A549 (cell line): Measurements from ENCODE around the gene TTC21A. TPM values are rescaled to one million over a fixed set of nuclear protein-coding genes. Genes with fewer than 3 reads are reported as not detected.
"Not testable (repeated sequence)": the region's sequence is repeated elsewhere in the genome, so short reads cannot be mapped to it uniquely, and the experiment has no call there.

Experiments used
- ATAC-seq, 2 experiments: fragments of 200-7000 bp in 1 of 2; fragments of >200 bp in 1 of 2; cut with Nextera tagmentation in 1 of 2; cut with Tn5 transposase in 1 of 2; 3 replicates each; pipeline versions ENCODE4 v1.8.0 to v1.9.1; 2018 to 2020; ENCODE audit warnings: mild to moderate bottlenecking in 1 of 2, moderate library complexity in 1 of 2
- CTCF ChIA-PET: fragments of 300-600 bp; sonication (Branson Sonifier 250); formaldehyde crosslinking; extraction: SDS; loops from one replicate; lab custom pipeline; 2021; ENCODE audit warnings: antibody characterized with exemption, inconsistent platforms; lab: Yijun Ruan, JAX
- POLR2A ChIA-PET: fragments of 350-600 bp; formaldehyde crosslinking; extraction: SDS; loops from one replicate; lab custom pipeline; 2021; ENCODE audit warnings: antibody characterized with exemption, inconsistent platforms; lab: Yijun Ruan, JAX
- DNase-seq, 2 experiments: peaks; one replicate each; pipeline versions ENCODE4 v3.0.0 to v3.0.0-alpha.2; 2011 to 2016; ENCODE audit warnings: low read depth in 1 of 2, low spot score in 1 of 2
- FAIRE-seq: peaks from 2 replicates; lab custom pipeline; 2011; peaks lifted over from hg19 to GRCh38; lab: Jason Lieb, UNC
- H3K27ac ChIP-seq, 2 experiments: fragments of >200 bp; sonication (Bioruptor Twin); formaldehyde crosslinking; 3 replicates each; pipeline ENCODE4 v1.5.1; 2016 to 2017
- H3K4me1 ChIP-seq: fragments of >200 bp; sonication (Bioruptor Twin); formaldehyde crosslinking; 3 replicates; pipeline ENCODE4 v1.6.1; 2016
- H3K4me2 ChIP-seq: fragments of >200 bp; sonication (Bioruptor Twin); formaldehyde crosslinking; 3 replicates; pipeline ENCODE4 v1.6.1; 2016
- H3K4me3 ChIP-seq: fragments of >200 bp; sonication (Bioruptor Twin); formaldehyde crosslinking; 3 replicates; pipeline ENCODE4 v1.5.1; 2016
- H3K9me3 ChIP-seq: fragments of >200 bp; sonication (Bioruptor Twin); formaldehyde crosslinking; 3 replicates; pipeline ENCODE4 v1.6.1; 2016
- CEBPB ChIP-seq, 2 experiments: fragments of >200 bp in 1 of 2; sonication (Bioruptor Twin) in 1 of 2; formaldehyde crosslinking in 1 of 2; IDR thresholded peaks; 2 replicates each; pipeline ENCODE4 v1.6.1; 2012 to 2016
- EHF ChIP-seq: fragments of 250-450 bp; sonication (Bioruptor Pico); IDR thresholded peaks from 2 replicates; pipeline ENCODE4 v1.5.0; 2020; ENCODE audit warnings: mild to moderate bottlenecking
- ESRRA ChIP-seq: fragments of 150-350 bp; IDR thresholded peaks from 2 replicates; pipeline ENCODE4 v1.6.1; 2014; ENCODE audit warnings: mild to moderate bottlenecking, low read length, borderline replicate concordance
- HDAC2 ChIP-seq: fragments of 200-600 bp; sonication (generic); IDR thresholded peaks from 2 replicates; pipeline ENCODE4 v1.6.1; 2016
- HES2 ChIP-seq: fragments of >200 bp; sonication (Bioruptor Twin); formaldehyde crosslinking; IDR thresholded peaks from 2 replicates; pipeline ENCODE4 v1.6.1; 2016
- HOXB13 ChIP-seq: fragments of 250-450 bp; sonication (Bioruptor Pico); IDR thresholded peaks from 2 replicates; pipeline ENCODE4 v1.5.0; 2020; ENCODE audit warnings: low read depth, mild to moderate bottlenecking, moderate library complexity
- JUN ChIP-seq, 2 experiments: fragments of >200 bp; sonication (Bioruptor Twin); formaldehyde crosslinking; IDR thresholded peaks; 2 replicates in 1 of 2; 3 replicates in 1 of 2; pipeline ENCODE4 v1.6.1; 2016 to 2017
- KDM1A ChIP-seq: fragments of 200-600 bp; sonication (generic); IDR thresholded peaks from 2 replicates; pipeline ENCODE4 v1.6.1; 2016; ENCODE audit warnings: low read depth, mild to moderate bottlenecking
- KDM5A ChIP-seq: fragments of 200-600 bp; sonication (generic); IDR thresholded peaks from 2 replicates; pipeline ENCODE4 v1.6.1; 2016; ENCODE audit warnings: antibody characterized with exemption, mild to moderate bottlenecking
- MAFK ChIP-seq: fragments of 450-650 bp; IDR thresholded peaks from 2 replicates; pipeline ENCODE4 v1.6.1; 2014; ENCODE audit not compliant: partially characterized antibody
- MYC ChIP-seq: IDR thresholded peaks from 2 replicates; pipeline ENCODE4 v1.6.1; 2012; ENCODE audit warnings: mild to moderate bottlenecking, inconsistent platforms, low read length, improper control_type of control experiment, borderline replicate concordance
- NPAS2 ChIP-seq: fragments of 250-450 bp; sonication (Bioruptor Pico); IDR thresholded peaks from 2 replicates; pipeline ENCODE4 v1.8.0; 2022; ENCODE audit warnings: mild to moderate bottlenecking, moderate library complexity, borderline replicate concordance
- NR3C1 ChIP-seq: fragments of >200 bp; sonication (Bioruptor Twin); formaldehyde crosslinking; IDR thresholded peaks from 3 replicates; pipeline ENCODE4 v1.6.1; 2017
- PBX3 ChIP-seq: IDR thresholded peaks from 2 replicates; pipeline ENCODE4 v1.6.1; 2012
- PHF8 ChIP-seq: fragments of 200-600 bp; sonication (generic); IDR thresholded peaks from 2 replicates; pipeline ENCODE4 v1.6.1; 2016; ENCODE audit warnings: low read depth, mild to moderate bottlenecking, antibody characterized with exemption, moderate library complexity, borderline replicate concordance
- POLR2AphosphoS2 ChIP-seq: conservative IDR thresholded peaks from 2 replicates; pipeline ENCODE4 v1.6.1; 2012; ENCODE audit warnings: low read length, improper control_type of control experiment, inconsistent platforms
- RAD21 ChIP-seq, 2 experiments: fragments of >200 bp in 1 of 2; sonication (Bioruptor Twin) in 1 of 2; formaldehyde crosslinking in 1 of 2; IDR thresholded peaks in 1 of 2; conservative IDR thresholded peaks in 1 of 2; 2 replicates in 1 of 2; 3 replicates in 1 of 2; pipeline ENCODE4 v1.6.1; 2012 to 2018; ENCODE audit warnings: inconsistent platforms in 1 of 2
- TFCP2L1 ChIP-seq: fragments of 250-450 bp; sonication (Bioruptor Pico); IDR thresholded peaks from 2 replicates; pipeline ENCODE4 v1.5.0; 2021; ENCODE audit warnings: mild to moderate bottlenecking
- TP53 ChIP-seq: fragments of 250-450 bp; sonication (Bioruptor Pico); IDR thresholded peaks from 2 replicates; pipeline ENCODE4 v1.5.0; 2021; ENCODE audit warnings: mild to moderate bottlenecking, moderate library complexity
- WGBS: methylation state at CpG from one replicate; pipeline ENCODE4 v1.1.6; 2017; ENCODE audit errors: missing lambda C conversion rate; 5-methylcytosine and 5-hydroxymethylcytosine counted together
- polyA plus RNA-seq, 4 experiments: library from polyadenylated mRNA; depleted of rRNA in 3 of 4; stranded (reverse); fragments of >200 nt; fragmentation: RNase III in 1 of 4; extraction: RNeasy Plus Mini Kit Qiagen cat#74134 plus additional on column Dnase treatment in 1 of 4; gene quantifications; 2 replicates in 3 of 4; 3 replicates in 1 of 4; pipeline ENCODE4 v1.2.3, GENCODE V29; 2011 to 2017
- TF ChIP-seq, protein P1 (sequence below): fragments of 200-600 bp; sonication (generic); IDR thresholded peaks from 2 replicates; pipeline ENCODE4 v1.6.1; 2016; ENCODE audit warnings: antibody characterized with exemption, mild to moderate bottlenecking, moderate library complexity

TTC21A gene
- polyA plus RNA-seq, 2 of the 4 experiments (the other 2 are of a cell fraction): 1.1 to 1.4 TPM

GRCh38 chr3:39169712-39170111 is 62.2 kb downstream of the TTC21A start:
- POLR2A ChIA-PET: no interaction called here
- H3K4me1 ChIP-seq: peaks cover 25% of the 10 kb centered on the region; the same call in 2 of the 3 replicates
- WGBS: 35% methylated on average over 1 of the region's 1 CpG

DNA sequence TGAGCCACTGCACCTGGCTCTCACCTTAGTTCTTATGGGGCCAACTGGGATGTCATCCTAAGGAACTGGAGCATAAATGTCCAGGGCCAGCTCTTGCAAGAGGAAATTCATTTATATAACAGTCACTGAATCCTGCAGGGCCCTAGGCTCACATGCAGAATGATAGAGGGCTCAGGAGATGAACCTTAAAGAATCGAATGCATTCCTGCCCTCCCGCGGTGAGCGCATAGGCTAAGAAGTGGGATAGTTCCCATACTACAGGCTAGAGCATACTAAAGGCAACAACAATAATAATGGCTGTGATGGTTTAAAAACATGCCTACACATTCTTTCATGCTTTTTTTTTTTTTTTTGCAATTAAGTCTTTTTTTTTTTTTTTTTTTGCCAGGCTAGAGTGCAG is 63.0 kb downstream of the TTC21A start:
- CTCF ChIA-PET: interaction anchor here (1.0 to 2.5 kb wide), 3 partner anchors 11 to 118 kb away, joined by 4 to 10 read pairs (median 6); no protein-coding TSS in a partner anchor
- TF ChIP-seq TP53 (CRISPR knock-in tag) (no peak), POLR2AphosphoS2 (no peak), JUN (IDR thresholded peaks at IDR 0.05) (no peak), KDM1A (no peak), HES2 (no peak), EHF (no peak), PHF8 (no peak), RAD21 (conservative IDR thresholded peaks at IDR 0.05 in 1 of 2, IDR thresholded peaks at IDR 0.05 in 1 of 2) (no peak), MAFK (no peak), MYC (no peak), HDAC2 (no peak), HOXB13 (CRISPR knock-in tag) (no peak), KDM5A (no peak), PBX3 (no peak), CEBPB (IDR thresholded peaks at IDR 0.05) (no peak), ESRRA (no peak)
- TF ChIP-seq, protein P1, sequence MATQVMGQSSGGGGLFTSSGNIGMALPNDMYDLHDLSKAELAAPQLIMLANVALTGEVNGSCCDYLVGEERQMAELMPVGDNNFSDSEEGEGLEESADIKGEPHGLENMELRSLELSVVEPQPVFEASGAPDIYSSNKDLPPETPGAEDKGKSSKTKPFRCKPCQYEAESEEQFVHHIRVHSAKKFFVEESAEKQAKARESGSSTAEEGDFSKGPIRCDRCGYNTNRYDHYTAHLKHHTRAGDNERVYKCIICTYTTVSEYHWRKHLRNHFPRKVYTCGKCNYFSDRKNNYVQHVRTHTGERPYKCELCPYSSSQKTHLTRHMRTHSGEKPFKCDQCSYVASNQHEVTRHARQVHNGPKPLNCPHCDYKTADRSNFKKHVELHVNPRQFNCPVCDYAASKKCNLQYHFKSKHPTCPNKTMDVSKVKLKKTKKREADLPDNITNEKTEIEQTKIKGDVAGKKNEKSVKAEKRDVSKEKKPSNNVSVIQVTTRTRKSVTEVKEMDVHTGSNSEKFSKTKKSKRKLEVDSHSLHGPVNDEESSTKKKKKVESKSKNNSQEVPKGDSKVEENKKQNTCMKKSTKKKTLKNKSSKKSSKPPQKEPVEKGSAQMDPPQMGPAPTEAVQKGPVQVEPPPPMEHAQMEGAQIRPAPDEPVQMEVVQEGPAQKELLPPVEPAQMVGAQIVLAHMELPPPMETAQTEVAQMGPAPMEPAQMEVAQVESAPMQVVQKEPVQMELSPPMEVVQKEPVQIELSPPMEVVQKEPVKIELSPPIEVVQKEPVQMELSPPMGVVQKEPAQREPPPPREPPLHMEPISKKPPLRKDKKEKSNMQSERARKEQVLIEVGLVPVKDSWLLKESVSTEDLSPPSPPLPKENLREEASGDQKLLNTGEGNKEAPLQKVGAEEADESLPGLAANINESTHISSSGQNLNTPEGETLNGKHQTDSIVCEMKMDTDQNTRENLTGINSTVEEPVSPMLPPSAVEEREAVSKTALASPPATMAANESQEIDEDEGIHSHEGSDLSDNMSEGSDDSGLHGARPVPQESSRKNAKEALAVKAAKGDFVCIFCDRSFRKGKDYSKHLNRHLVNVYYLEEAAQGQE: no peak
- no peak for DNase-seq
- POLR2A ChIA-PET: no interaction called here
- no peak overlapping the region for H3K4me3 ChIP-seq
- no peak overlapping the region for H3K4me2 ChIP-seq
- no peaks in the 10 kb centered on the region for H3K9me3 ChIP-seq
- 99% methylated on average over 4 of the region's 4 CpGs for WGBS
- H3K27ac ChIP-seq: no peak overlapping the region
- ATAC-seq: no peak
- peaks cover 25% of the 10 kb centered on the region; the same call in 2 of the 3 replicates for H3K4me1 ChIP-seq
- FAIRE-seq: no peak

More at GRCh38 chr3:39169712-39170111, 62.2 kb downstream of the TTC21A start:
- CTCF ChIA-PET: interaction anchor here (0.6 to 2.5 kb wide), 5 partner anchors 11 to 1006 kb away, joined by 3 to 10 read pairs (median 4); no protein-coding TSS in a partner anchor
- ATAC-seq: no peak
- Histone ChIP-seq H3K4me3 (no peak overlapping the region), H3K9me3 (no peaks in the 10 kb centered on the region), H3K4me2 (no peak overlapping the region), H3K27ac (no peak overlapping the region)
- TF ChIP-seq NR3C1 (no peak), TFCP2L1 (no peak), CEBPB (IDR thresholded peaks at IDR 0.05) (no peak), NPAS2 (CRISPR knock-in tag) (no peak), HOXB13 (CRISPR knock-in tag) (no peak)
- no peak for FAIRE-seq
- DNase-seq: no peak

DNA sequence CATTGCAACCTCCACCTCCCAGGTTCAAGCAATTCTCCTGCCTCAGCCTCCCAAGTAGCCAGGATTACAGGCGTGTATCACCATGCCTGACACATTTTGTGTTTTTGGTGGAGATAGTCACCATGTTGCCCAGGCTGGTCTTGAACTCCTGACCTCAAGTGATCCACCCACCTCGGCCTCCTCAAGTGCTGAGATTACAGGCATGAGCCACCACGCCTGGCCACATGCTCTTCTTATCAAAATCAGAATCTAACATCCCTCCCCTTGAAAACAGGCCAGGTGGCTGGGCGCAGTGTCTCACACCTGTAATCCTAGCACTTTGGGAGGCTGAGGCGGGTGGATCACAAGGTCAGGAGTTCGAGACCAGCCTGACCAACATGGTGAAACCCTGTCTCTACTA is 63.4 kb downstream of the TTC21A start:
- CTCF ChIA-PET: interaction anchor here (1.2 to 2.4 kb wide), 2 partner anchors 44 to 62 kb away, joined by 3 to 15 read pairs; no protein-coding TSS in a partner anchor
- H3K27ac ChIP-seq, H3K9me3 ChIP-seq, POLR2A ChIA-PET, ATAC-seq, H3K4me2 ChIP-seq, DNase-seq, FAIRE-seq, H3K4me3 ChIP-seq: not testable (repeated sequence)
- 71% methylated on average over 4 of the region's 6 CpGs for WGBS
- peaks cover 21% of the 10 kb centered on the region; the same call in 2 of the 3 replicates for H3K4me1 ChIP-seq
